SHP77 (cell line): ENCODE measurements around the gene PRKG2.
A peak's percentile ranks its signal among the peaks of the same experiment; 100 is the strongest.
"Not testable (repeated sequence)": the region's sequence is repeated elsewhere in the genome, so short reads cannot be mapped to it uniquely, and the experiment has no call there.

Experiments
- DNase-seq, 2 experiments: peaks; one replicate each; lab custom pipeline; 2025; lab: John Stamatoyannopoulos, UW

The PRKG2 gene, protein sequence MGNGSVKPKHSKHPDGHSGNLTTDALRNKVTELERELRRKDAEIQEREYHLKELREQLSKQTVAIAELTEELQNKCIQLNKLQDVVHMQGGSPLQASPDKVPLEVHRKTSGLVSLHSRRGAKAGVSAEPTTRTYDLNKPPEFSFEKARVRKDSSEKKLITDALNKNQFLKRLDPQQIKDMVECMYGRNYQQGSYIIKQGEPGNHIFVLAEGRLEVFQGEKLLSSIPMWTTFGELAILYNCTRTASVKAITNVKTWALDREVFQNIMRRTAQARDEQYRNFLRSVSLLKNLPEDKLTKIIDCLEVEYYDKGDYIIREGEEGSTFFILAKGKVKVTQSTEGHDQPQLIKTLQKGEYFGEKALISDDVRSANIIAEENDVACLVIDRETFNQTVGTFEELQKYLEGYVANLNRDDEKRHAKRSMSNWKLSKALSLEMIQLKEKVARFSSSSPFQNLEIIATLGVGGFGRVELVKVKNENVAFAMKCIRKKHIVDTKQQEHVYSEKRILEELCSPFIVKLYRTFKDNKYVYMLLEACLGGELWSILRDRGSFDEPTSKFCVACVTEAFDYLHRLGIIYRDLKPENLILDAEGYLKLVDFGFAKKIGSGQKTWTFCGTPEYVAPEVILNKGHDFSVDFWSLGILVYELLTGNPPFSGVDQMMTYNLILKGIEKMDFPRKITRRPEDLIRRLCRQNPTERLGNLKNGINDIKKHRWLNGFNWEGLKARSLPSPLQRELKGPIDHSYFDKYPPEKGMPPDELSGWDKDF

DNA sequence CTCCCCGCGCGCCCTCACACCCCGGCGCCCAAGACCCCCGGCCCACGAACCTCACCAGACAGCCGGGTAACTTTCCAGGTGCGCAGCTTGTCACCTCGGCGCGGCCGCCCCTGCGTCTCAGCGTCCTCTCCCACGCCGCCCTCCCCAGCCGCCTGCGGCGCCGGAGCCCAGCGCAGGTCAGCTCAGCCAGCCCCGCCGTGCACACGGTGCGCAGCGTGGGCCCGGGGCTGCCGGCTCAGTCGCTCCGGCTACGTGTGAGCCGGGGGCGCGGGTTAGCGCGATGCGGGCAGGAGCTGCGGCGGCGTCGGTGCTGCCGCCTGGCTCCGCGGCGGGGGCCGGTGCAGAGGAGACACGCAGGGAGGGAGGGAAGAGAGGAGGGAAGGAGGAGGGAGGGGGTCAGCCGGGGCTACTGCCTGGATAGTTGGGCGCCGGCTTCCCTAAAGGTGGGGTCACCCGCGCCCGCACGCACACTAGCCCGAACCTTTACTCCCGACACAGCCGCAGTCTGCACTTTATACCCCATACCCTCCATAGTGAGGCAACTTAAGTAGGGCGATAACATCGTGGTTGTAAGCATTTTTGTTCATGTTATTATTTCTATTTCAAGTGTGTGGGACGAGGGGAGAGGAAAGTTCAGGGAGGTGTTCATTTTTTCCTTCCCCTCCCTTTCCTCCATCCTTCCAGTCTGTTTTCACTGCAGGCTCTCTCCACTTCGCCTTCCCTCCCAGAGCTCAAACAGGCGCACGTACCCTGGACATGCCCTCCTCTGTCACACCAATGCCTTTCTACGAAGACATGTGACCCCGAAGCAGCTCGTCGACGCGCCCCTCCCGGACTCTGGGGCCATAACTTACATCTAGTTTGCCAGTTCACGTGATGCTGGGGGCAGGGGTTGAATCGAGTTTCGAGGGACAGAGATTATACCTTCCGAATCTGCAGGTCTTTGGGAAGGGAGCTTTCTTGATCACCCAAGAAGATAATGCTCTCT, at the start of gene PRKG2:
Gene PRKG2 (minus strand): TSS at position 342 of the 988 bp plus-strand sequence. CDS start 10,175 bp downstream, outside the sequence.
- peak; percentile 45 to 58 for DNase-seq

DNA sequence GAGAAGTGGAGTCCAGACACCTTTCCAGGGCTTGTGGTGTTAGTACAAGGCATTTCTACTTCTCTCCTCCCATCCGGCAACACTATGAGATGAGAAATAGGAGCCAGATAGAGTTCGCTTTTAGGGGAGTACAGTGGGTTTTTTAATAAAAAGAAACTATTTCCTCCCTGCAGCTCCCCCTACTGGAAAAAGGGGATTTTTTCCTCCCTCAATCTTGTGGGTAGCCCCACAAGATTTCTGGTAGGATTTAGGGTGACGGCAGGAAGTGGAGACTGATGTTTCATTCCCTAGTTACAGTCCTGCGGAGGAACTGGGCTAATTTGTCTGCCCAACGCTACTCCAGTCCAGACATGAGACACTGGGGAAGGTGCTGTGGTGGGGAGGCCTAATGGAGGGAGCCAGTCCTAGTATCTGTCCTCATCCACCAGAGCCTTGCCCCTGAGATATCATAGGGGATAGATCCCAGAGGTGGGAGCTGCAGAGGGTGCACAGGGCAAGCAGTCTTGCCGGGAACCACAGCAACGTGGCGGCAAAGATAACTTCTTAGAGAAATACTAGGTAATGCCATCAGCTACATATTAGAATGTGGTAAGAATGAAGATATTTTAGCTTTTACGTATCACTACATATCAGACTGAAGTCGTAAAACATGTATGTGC, 45.5 kb upstream of the PRKG2 start:
- DNase-seq = no peak

DNA sequence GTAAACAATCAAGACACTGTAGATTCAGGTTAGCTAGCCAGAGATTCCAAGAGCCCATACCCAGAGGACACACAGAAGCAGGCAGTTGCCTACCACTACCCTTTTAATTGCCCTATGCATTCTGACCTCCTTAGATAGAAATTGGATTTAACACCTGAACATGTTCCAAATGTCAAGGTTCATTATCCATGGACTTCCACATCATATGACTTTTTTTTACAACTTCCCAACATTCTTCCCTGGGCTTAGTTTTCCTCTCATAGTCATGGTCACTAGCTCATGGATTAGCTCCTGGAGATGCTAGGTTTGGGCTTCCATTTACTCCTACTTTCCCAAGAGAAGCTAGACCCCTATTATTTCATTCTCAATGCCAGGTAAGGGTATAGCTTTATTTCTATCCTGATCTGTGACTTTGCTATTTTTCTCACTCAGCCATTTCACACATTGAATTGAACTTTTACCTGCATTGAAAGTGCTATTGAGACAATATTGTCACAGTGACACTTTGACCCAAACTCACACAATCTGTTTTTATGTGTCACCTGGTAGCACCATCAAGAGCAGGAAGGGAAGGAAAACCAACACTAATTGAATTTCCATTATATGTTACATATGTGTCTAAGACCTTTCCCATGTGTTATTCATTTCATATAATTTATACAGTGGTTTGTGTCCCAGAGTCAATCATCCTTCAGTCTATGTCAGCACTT, 44.0 kb upstream of the PRKG2 start:
- no peak for DNase-seq

DNA sequence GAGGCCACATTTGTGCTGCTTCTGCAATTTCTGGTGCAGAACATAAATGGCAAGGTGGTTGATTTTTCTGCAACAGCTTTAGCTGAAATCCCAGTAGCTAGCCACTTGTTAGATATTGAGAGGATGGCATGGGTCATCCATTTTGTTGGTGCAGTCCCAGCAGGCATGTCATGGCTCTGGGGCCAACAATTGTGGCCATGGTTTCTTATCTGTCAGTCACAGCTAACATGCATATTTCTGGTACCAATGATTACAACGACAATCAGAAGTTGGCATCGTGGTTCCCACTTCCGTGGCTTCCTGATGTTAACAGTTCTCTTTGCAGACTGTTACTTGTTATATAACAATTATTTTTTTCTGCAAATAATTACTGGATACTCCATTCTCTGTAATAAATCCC, 42.8 kb upstream of the PRKG2 start:
- no peak for DNase-seq

DNA sequence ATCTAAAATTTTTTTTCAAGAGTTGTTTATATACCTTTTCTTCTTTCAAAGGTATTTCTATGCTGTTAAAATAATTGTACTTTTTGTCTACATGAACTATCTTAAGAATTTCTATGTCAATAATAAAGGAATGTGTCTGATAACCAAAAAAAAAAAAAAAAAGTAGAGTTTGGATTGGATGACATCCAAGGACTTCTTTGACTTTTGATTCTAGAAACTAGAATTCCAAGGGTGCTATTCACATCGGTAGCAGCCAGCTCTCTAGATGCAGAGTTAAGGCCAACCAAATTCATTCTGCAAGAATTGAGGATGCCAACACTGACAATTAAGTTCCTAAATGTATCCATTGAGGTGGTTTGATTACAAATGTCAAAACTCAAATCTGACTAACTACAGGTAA, 42.0 kb upstream of the PRKG2 start:
- DNase-seq = no peak

DNA sequence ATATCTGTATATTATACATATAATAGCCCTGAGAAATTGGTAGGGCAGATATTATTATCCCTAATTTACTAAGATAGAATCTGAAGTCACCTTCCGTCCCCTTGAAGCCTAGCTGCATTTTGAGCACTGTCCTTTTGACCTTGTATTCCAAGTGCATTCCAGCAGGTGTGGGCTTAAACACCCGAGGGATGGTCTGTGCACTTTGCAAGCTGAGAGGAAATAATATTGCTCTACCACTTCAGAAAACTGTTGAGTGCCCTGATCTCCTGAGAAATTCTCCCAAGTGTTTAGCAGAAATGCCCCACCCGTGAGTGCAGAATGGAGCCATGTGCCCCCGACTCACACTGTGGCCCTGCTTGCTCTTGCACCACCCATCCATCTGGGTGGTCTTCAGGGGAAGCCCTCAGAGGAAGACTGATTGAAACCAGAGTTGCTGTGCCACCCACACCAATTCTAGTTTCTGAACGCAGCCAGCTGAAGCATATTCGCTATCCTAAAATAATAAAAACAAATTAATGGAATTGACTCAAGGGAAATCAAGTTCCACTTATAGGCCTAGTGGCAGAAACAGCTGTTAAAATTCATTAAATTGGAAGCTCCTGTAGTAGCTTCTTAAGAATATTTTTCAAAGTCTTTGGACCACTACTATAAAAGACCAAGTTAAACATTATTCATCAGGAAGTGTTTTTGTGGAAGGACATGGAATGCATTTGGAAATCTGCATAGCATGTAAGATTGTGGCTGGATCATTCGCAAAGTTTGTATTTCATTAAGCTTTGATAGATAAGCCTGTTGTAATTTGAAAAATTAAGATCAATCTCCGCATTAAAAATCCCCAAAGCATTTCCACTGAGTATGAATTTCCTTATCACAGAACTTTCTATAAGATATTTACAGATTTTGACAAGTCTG, 41.3 kb upstream of the PRKG2 start:
- DNase-seq = no peak

DNA sequence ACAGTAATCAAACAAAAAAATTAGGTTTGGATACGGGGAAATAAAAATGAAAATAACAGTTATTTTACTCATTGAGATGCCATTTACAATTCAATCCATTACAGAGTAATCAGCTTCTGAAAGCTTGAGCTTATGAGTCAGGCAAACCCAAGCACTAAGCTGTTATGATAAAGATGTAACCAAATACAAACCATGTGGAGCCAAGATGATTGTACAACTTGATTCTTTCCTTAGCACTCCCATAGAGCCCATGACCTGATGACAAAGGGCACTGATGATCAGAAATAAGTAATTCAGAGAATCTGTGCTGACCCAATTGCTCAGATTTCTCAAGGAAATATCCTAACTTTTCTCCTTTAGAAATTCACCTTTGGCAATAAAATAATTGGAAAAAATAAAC, 40.5 kb upstream of the PRKG2 start:
- no peak for DNase-seq

DNA sequence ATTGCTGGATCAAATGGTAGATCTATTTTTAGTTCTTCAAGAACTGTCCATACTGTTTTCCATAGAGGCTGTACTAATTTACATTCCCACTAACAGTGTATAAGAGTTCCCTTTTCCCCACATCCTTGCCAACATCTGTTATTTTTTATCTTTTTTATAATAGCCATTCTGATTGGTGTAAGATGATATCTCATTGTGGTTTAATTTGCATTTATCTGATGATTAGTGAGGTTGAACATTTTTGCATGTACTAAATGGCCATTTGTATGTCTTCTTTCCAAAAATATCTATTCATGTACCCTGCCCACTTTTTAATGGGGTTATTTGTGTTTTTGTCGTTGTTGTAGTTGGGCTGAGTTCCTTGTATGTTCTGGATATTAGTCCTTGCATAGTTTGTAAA, 35.4 kb upstream of the PRKG2 start:
- no peak for DNase-seq

DNA sequence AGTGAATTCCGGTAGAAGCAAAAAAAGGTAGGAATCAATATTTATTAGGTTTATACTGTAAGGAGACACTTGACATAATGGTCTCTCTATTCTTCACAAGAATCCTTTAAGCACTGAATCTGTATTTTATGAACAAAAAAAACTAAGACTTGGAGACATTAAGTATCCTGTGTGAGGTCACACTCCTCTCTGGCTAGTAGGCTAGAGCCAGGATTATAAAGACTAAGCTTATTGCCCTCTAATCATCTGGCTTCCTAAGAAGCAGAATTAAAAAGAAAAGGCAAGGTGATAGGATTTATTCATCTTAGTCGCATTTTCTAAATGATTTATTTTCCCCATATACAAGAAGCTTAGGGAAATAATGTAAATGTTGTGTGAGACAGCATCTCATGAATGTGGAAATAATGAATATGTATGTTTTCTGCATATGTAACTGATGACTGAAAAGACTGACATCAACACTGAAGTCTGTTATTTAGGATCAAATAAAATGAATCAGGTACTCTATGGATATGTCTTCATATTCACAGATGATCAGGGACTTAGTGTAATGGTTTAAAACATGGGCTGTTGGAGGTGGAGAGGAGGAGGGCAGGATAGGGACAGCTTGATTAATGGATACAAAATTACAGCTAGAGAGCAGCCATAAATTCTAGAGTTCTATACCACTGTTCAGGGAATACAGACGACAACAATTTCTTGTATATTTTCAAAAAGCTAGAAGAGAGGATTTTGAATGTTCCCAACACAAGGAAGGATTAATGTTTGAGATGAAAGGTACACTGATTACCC, 30.4 kb upstream of the PRKG2 start:
- no peak for DNase-seq

DNA sequence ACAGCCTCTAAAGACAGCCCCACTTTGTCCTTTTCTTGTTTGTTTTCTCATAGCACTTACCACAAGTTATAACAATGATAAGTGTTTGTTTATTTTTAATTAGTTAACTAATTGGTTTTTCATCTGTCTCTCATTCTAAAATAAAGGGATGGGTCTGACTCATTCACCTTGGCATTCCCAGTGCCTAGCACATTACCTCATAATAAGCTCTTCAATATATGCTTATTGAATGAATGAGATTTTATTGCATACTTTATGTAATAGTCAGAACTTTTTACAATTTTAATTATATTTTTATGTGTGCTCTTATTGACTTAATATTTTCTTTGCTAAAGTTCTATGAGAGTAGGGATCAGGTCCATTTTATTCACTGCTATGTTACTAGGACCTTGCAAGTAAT, 22.8 kb upstream of the PRKG2 start:
- DNase-seq = no peak

DNA sequence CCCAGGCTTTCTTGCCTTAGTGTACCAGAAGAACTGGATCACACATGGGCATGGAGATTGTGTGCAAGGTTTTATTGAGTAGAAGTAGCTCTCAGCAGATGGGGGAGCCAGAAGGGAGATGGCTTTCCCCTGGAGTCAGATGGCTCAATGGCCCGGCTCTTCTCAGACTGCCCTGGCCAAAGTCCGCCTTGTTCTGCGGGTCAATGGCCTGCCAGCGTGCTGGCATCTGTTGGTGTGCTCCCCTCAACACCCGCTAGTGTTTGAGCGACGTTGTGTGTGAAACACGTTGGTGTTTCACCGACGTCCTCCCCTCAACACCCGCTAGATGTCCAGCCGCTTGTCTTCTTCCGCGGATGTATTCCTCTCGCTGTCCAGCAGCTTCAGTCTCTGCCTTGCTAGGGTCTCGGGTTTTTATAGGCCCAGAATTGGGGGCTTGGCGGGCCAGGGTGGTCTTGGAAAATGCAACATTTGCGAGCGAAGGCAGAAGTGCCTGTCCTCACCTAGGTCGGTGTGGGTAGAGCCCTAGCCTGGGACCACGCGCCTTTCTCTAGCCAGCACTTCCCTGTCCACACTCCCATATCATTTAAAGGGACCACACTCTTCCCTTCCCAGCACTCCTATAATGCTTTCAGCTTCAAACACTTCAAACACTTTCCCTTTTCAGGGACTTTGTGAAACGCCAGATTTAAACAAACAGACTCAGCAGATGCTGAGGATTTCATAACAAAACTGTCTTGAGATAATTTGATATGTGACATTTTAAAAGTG, 21.1 kb upstream of the PRKG2 start:
- DNase-seq = no peak

DNA sequence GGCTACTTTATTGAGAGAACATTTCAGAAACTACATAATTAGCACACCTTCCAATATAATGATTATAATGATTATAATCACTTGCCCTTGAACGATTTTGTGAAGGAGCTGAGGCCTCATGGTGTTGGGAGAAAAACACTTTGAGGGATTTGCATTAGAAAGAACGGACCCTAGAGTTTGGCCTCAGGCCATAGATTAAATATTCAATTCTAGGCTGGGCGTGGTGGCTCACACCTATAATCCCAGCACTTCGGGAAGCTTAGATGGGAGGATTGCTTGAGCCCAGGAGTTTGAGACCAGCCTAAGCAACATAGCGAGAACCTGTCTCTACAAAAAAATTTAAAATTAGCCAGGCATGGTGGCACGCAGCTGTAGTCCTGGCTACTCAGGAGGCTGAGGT, 12.9 kb upstream of the PRKG2 start:
- no peak for DNase-seq

DNA sequence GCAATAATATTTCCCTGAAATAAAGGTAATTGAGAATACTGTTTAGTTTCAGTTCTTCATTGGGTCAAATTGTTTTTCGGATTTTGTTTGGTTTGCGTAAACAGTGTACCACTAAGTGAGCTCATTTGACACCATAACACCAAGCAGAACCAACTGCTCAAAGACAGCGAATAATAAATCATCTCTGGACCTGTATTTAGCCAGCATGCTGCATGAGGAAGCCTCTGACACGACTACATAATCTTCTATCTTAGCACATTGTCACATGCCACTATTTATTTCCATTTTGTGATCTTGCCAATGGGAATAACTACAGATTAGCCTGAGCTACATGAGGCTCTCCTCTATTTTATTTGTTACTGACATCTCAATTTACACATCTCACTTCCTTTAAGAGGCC, 12.1 kb upstream of the PRKG2 start:
- no peak for DNase-seq

DNA sequence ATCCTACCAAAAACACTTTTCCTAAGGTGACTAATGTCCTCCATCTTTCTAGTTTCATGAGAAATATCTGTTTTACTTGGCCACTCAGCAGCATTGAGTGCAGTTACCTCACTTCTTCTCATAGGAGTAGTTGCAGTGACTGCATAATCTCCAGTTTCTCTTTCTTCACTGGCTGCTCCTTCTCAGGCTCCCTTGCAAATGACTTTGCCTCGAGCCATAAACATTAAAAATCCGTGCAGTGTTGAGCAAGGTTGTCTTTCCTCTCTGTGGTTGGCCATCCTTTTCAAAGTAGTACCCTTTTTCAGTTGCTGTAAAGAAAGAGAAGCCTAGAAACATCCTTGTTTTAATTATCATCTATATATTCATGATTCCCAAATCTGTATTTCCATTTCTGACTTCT, 10.2 kb upstream of the PRKG2 start:
- no peak for DNase-seq

DNA sequence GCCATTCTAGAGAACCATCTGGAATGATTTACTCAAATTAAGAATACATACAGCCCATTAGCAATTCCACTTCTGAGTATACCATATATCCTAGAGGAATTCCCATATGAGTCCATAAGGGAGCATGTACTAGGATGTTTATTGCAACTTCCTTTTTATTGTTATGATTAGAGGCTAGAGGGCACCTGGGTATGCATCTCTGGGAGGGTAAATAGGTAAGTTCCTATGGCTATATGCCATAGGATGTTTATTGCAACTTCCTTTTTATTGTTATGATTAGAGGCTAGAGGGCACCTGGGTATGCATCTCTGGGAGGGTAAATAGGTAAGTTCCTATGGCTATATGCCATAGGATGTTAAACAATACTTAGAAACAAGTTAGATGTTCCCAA, 7.1 kb upstream of the PRKG2 start:
- not testable (repeated sequence) for DNase-seq

DNA sequence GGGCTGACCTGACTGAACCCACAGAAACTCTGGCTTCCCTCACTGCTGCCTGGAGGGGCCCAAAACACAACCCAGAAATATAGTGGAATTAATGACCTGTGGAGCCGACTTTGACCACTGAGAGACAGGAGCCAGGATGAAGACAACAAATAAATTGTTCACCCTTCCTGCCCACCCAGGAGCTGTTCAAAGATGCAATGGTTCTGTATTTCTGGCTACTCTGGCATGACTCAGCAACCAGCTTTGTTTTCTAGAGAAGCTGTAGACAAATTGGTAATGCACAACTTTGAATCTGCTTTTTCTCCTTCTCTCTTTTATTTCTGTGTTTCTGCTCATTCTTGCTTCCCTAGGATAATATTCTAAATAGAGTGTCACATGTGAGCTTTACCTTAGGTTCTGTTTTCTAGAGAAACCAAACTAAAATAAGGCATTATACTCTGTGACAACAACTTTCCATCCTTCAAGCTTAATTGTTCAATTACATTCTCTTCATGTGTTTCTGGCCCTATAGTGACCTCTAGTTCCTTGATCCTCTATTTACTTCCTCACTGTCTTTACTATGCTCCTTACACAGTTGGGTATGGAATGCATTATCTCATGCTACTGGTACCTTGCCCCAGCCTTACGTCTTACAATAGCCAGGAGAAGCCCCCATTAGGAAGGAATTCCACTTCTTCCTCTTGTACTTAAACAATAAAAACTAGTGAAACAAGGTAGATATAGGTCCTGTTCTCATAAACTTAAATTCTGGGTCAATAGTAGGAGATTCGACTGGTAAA, 6.5 kb upstream of the PRKG2 start:
- DNase-seq = no peak

DNA sequence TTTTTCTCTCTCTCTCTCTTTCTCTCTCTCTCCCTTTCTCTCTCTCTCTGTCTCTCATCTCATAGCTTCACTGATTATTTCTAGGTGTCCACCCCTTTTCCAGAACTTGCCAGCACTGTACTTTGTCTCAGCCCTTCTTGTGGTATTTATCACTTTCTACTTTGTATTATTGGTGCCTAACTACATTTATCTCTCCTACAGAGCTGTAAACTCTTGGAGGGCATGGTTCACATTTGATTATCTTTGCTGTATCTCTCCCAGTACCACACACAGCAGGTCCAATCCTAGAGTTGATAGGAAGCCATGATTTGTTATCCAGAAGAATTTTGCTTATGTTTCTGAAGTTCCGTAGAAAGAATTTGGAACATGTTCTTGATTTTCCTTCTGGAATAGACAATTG, 5.2 kb upstream of the PRKG2 start:
- DNase-seq = no peak

DNA sequence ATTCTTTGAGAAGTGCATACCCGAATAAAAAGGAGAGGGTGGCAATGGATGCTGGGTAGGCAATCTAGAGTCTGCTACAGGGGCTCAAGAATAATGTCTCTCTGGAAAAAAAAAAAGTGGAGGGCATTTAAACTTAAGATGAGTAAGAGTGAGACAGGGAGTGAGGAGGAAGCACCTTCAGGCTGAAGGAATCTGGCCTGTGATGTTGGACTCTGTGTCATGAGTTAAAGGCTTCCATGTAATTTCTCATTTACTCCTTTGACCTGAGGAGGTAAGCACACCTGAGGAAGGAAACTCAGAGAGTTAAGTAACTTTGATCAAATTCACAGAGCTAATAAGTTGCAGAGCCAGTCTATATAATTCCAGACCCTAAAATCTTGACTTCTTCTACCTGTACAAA, 3.2 kb upstream of the PRKG2 start:
- no peak for DNase-seq
